COLO829 (cell line): Measurements from ENCODE around the gene EXOC7.
"Not testable (repeated sequence)": the region's sequence is repeated elsewhere in the genome, so short reads cannot be mapped to it uniquely, and the experiment has no call there.

ENCODE experiments used
- DNase-seq: peaks from one replicate; pipeline ENCODE4 v3.0.0; 2012; ENCODE audit warnings: low spot score

The EXOC7 gene

DNA sequence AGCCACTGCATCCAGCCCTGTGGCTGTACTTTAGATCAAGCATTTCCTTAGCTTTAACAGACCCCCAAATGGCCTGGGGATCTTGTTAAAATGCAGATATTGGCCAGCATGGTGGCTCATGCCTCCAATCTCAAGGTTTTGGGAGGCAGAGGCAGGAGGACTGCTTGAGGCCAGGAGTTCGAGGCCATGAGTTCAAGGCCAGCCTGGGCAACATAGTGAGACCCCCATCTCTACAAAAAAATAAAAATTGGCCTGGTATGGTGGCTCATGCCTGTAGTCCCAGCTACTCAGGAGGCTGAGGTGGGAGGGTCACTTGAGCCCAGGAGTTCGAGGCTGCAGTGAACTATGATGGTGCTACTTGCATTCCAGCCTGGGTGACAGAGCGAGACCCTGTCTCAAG, 60.7 kb downstream of the EXOC7 start:
- not testable (repeated sequence) for DNase-seq

DNA sequence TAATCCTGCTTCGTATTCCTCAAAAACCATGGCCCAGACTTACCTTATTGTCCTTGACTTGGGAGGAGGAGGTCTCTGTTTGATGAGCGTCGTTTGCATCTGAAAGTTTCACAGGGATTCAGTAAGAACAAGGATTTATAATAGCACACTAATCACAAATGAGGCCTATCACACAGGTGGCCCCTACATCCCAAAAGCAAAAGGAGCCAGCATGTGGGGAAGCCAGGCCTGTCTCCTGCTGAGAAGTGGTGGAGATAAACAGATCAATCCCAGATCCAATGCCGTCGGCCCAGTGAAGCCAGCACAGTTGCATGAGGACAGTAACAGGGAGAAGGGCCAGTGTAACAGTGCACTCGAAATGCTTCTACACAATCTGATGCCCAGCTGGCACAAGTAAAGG, 63.2 kb downstream of the EXOC7 start:
- no peak for DNase-seq

DNA sequence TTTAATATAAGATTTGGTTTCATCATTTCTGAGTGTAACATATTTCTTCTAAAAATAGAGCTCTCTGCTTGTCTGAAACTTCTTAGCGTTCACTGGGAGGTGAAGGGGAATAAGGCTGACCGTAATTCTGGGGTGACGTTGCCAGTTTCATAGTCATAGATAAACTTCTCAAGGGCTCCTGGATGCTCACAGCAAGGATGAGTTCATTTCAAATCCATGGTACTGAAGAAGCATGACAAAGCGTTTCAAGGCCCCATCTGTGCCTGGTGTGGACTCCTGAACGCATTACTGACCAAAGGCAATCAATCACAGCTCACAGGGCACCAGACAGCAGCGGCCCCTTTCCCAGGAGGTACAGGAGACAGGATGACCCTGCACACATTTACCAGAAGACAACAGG, 64.5 kb downstream of the EXOC7 start:
- DNase-seq = no peak

- DNase-seq = no peak
Observed at GRCh38 chr17:76038050-76038449, 65.5 kb downstream of the EXOC7 start.

DNA sequence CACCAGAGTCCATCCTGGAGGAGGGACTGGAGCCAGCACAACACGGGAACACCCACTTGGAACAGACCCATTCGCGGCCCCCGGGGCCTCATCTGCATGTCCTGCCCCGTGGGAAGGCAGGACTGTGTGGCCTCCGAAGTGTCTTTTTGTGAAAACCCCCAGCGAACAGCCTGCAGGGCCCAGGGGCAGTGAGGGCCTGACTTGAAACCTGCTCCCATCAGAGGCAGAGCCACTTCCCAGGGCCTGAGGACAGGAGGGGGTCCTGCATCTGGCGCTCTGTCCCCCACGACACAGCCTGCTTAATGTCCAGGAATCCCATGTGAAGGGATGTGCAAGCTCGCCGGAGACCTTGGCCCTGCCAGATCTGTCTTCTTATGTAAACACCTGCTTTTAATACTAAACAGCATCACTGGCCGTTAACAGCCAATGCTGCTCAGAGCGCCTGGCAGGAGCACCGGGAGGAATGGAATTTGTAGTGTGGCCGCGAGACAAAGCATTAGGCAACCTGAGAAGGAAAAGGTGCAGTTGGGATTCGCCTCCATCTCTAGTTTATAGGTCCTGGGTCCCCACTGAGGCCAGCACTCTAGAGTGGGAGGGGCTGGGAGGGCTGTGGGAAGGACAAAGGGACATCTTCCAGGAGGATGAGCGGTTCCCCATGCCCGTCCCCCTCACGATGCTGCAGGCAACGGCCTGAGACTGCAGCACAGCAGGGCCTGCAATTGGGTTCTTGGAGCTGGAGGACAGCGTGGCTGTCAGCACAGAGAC, 66.9 kb downstream of the EXOC7 start:
- no peak for DNase-seq

- DNase-seq = no peak
Observed at GRCh38 chr17:76034428-76035350, 68.9 kb downstream of the EXOC7 start.

GRCh38 chr17:76033139-76033538, 70.4 kb downstream of the EXOC7 start:
- no peak for DNase-seq

GRCh38 chr17:76032780-76033108, 70.8 kb downstream of the EXOC7 start:
- DNase-seq = no peak

- no peak for DNase-seq
Observed at GRCh38 chr17:76032073-76032779, 71.4 kb downstream of the EXOC7 start.
